HL-60 (cell line): ENCODE data around the gene SLAMF6.

Experiments used
- CTCF ChIP-seq: IDR thresholded peaks from one replicate; pipeline ENCODE4 v1.5.1; 2011; ENCODE audit warnings: low read length, control low read depth, inconsistent platforms; ENCODE audit not compliant: insufficient read depth
- GABPA ChIP-seq: IDR thresholded peaks from 2 replicates; pipeline ENCODE4 v1.6.1; 2012; ENCODE audit warnings: low read depth
- POLR2AphosphoS5 ChIP-seq: IDR thresholded peaks from 2 replicates; pipeline ENCODE4 v1.6.1; 2012; ENCODE audit warnings: low read depth
- REST ChIP-seq: IDR thresholded peaks from 2 replicates; pipeline ENCODE4 v1.6.1; 2012; ENCODE audit warnings: low read depth; ENCODE audit not compliant: insufficient replicate concordance
- SPI1 ChIP-seq: IDR thresholded peaks from 2 replicates; pipeline ENCODE4 v1.6.1; 2012; ENCODE audit warnings: low read depth, mild to moderate bottlenecking, borderline replicate concordance

GRCh38 chr1:160567858-160568682 lies 45.0 kb upstream of the SLAMF6 start:
- 0 out of 2 replicates have a peak, but pooled peaks have one; percentile 31 for TF ChIP-seq POLR2AphosphoS5
- no peak for TF ChIP-seq CTCF
- no peak for TF ChIP-seq REST
- no peak for TF ChIP-seq SPI1
- TF ChIP-seq GABPA = no peak
